GM23338 (cell line): ENCODE data around the gene KCTD21. TPM values are rescaled to one million over a fixed set of nuclear protein-coding genes. Genes with fewer than 3 reads are reported as not detected.

Experiments used
- ATAC-seq: fragments of 200-7000 bp; cut with Tn5 transposase; 3 replicates; pipeline ENCODE4 v1.9.1; 2020
- DNase-seq: peaks from one replicate; pipeline ENCODE4 v3.0.0-alpha.2; 2015; ENCODE audit warnings: low spot score
- H2AFZ ChIP-seq: fragments of 200-600 bp; sonication (generic); 2 replicates; pipeline ENCODE4 v1.8.0; 2016; ENCODE audit warnings: antibody characterized with exemption, mild to moderate bottlenecking, moderate library complexity
- H3F3A ChIP-seq: fragments of 200-600 bp; sonication (generic); replicated peaks from 2 replicates; pipeline ENCODE4 v1.8.0; 2017; ENCODE audit warnings: antibody characterized with exemption, mixed run types, low read depth
- H3K27ac ChIP-seq: fragments of 200-600 bp; sonication (generic); 2 replicates; pipeline ENCODE4 v1.6.1; 2016; ENCODE audit warnings: low read depth
- H3K27me3 ChIP-seq: fragments of 200-600 bp; sonication (generic); 2 replicates; pipeline ENCODE4 v1.8.0; 2016; ENCODE audit warnings: mild to moderate bottlenecking, mixed run types, moderate library complexity; ENCODE audit not compliant: insufficient read depth
- H3K36me3 ChIP-seq: fragments of 200-600 bp; sonication (generic); 2 replicates; pipeline ENCODE4 v1.8.0; 2016; ENCODE audit warnings: mild to moderate bottlenecking; ENCODE audit not compliant: insufficient read depth
- H3K4me1 ChIP-seq: fragments of 200-600 bp; sonication (generic); 2 replicates; pipeline ENCODE4 v1.8.0; 2016; ENCODE audit warnings: mild to moderate bottlenecking, moderate library complexity; ENCODE audit not compliant: insufficient read depth
- H3K4me2 ChIP-seq: fragments of 200-600 bp; sonication (generic); 2 replicates; pipeline ENCODE4 v1.7.1; 2017; ENCODE audit warnings: mixed run types
- H3K4me3 ChIP-seq: fragments of 200-600 bp; sonication (generic); 2 replicates; pipeline ENCODE4 v1.6.1; 2016; ENCODE audit warnings: mixed run types
- H3K79me2 ChIP-seq: fragments of 200-600 bp; sonication (generic); replicated peaks from 2 replicates; pipeline ENCODE4 v1.8.0; 2017; ENCODE audit warnings: mild to moderate bottlenecking; ENCODE audit not compliant: insufficient read depth
- H3K9me2 ChIP-seq: fragments of 200-600 bp; sonication (generic); 2 replicates; pipeline ENCODE4 v1.8.0; 2017; ENCODE audit not compliant: insufficient read depth
- H4K20me1 ChIP-seq: fragments of 200-600 bp; sonication (generic); replicated peaks from 2 replicates; pipeline ENCODE4 v1.8.0; 2017; ENCODE audit warnings: mild to moderate bottlenecking; ENCODE audit not compliant: insufficient read depth
- H3K27ac Mint-ChIP-seq: 2 replicates; pipeline ENCODE4 v1.8.0; 2020; ENCODE audit warnings: inconsistent platforms, mild to moderate bottlenecking, moderate library complexity, mixed read lengths
- H3K27me3 Mint-ChIP-seq: 3 replicates; pipeline ENCODE4 v1.8.0; 2022; ENCODE audit warnings: low read depth, mild to moderate bottlenecking, moderate library complexity, mixed read lengths, inconsistent platforms; ENCODE audit not compliant: insufficient read depth, poor library complexity
- H3K36me3 Mint-ChIP-seq: 3 replicates; pipeline ENCODE4 v1.8.0; 2021; ENCODE audit warnings: low read depth, mild to moderate bottlenecking, inconsistent platforms, moderate library complexity, mixed read lengths
- H3K4me1 Mint-ChIP-seq: 3 replicates; pipeline ENCODE4 v1.8.0; 2020; ENCODE audit warnings: mild to moderate bottlenecking, inconsistent platforms, mixed read lengths
- H3K4me3 Mint-ChIP-seq: 3 replicates; pipeline ENCODE4 v1.8.0; 2021; ENCODE audit warnings: moderate library complexity, mild to moderate bottlenecking, inconsistent platforms, mixed read lengths
- H3K9me3 Mint-ChIP-seq: 3 replicates; pipeline ENCODE4 v1.8.0; 2020; ENCODE audit warnings: moderate library complexity, mild to moderate bottlenecking, inconsistent platforms, mixed read lengths
- CREB1 ChIP-seq: fragments of 250-450 bp; sonication (Bioruptor Pico); IDR thresholded peaks from 2 replicates; pipeline ENCODE4 v1.5.0; 2020; ENCODE audit warnings: low read depth, mild to moderate bottlenecking, moderate library complexity
- EZH2 ChIP-seq: fragments of 200-600 bp; sonication (generic); IDR thresholded peaks from one replicate; pipeline ENCODE4 v1.8.0; 2017; ENCODE audit warnings: antibody characterized with exemption, mild to moderate bottlenecking, low read depth; ENCODE audit not compliant: unreplicated experiment
- EZH2phosphoT487 ChIP-seq: fragments of 200-600 bp; sonication (generic); IDR thresholded peaks from one replicate; pipeline ENCODE4 v1.8.1; 2018; ENCODE audit warnings: antibody characterized with exemption; ENCODE audit not compliant: unreplicated experiment
- JUNB ChIP-seq: IDR thresholded peaks from one replicate; pipeline ENCODE4 v1.6.1; 2016; ENCODE audit warnings: antibody characterized with exemption; ENCODE audit not compliant: unreplicated experiment
- NANOG ChIP-seq: IDR thresholded peaks from 2 replicates; pipeline ENCODE4 v1.6.1; 2016; ENCODE audit warnings: antibody characterized with exemption, borderline replicate concordance
- POLR2AphosphoS5 ChIP-seq: IDR thresholded peaks from 2 replicates; pipeline ENCODE4 v1.6.1; 2016; ENCODE audit warnings: antibody characterized with exemption, low read depth
- STAT1 ChIP-seq: IDR thresholded peaks from one replicate; pipeline ENCODE4 v1.6.1; 2016; ENCODE audit warnings: antibody characterized with exemption; ENCODE audit not compliant: unreplicated experiment
- ZNF114 ChIP-seq: fragments of 250-450 bp; sonication (Bioruptor Pico); IDR thresholded peaks from 2 replicates; pipeline ENCODE4 v1.5.0; 2020; ENCODE audit warnings: mild to moderate bottlenecking, moderate library complexity
- ZNF331 ChIP-seq: fragments of 250-450 bp; sonication (Bioruptor Pico); IDR thresholded peaks from 2 replicates; pipeline ENCODE4 v1.5.0; 2020; ENCODE audit warnings: low read depth, mild to moderate bottlenecking, moderate library complexity
- ZNF462 ChIP-seq: fragments of 250-450 bp; sonication (Bioruptor Pico); IDR thresholded peaks from 2 replicates; pipeline ENCODE4 v1.5.0; 2020; ENCODE audit warnings: mild to moderate bottlenecking, moderate library complexity
- polyA plus RNA-seq: library from polyadenylated mRNA; unstranded; fragments of >200 nt; fragmentation: Nextera tagmentation; extraction: Ambion mirVana; gene quantifications from 2 replicates; pipeline ENCODE4 v1.2.1, GENCODE V29; 2016
- total RNA-seq: library from RNA; depleted of rRNA; stranded (reverse); fragments of >200 nt; shearing (Covaris generic); gene quantifications from 2 replicates; pipeline ENCODE4 v1.2.3, GENCODE V29; 2014
- TF ChIP-seq, protein P1 (sequence below): IDR thresholded peaks from 2 replicates; pipeline ENCODE4 v1.6.1; 2016; ENCODE audit warnings: antibody characterized with exemption
- TF ChIP-seq, protein P2 (sequence below): IDR thresholded peaks from one replicate; pipeline ENCODE4 v1.6.1; 2018; ENCODE audit warnings: antibody characterized with exemption; ENCODE audit not compliant: unreplicated experiment
- TF ChIP-seq, protein P3 (sequence below), 2 experiments: fragments of 200-600 bp in 1 of 2; sonication (generic) in 1 of 2; conservative IDR thresholded peaks; 2 replicates each; pipeline versions ENCODE4 v1.5.1 to v1.6.1; 2016 to 2017; ENCODE audit warnings: antibody characterized with exemption in 2 of 2, low read depth in 2 of 2, mild to moderate bottlenecking in 2 of 2, moderate library complexity in 1 of 2

The KCTD21 gene
- total and polyA plus RNA-seq, 2 experiments from 2014 or later: 1.0 to 3.7 TPM

GRCh38 chr11:78195917-78196560 is 7.6 kb upstream of the KCTD21 start:
- Mint-ChIP-seq H3K4me1 (no peaks in the 10 kb centered on the region; the same call in 2 of the 3 replicates), H3K4me3 (no peak overlapping the region), H3K9me3 (no peaks in the 10 kb centered on the region), H3K27ac (no peak overlapping the region), H3K27me3 (peaks cover 9% of the 10 kb centered on the region), H3K36me3 (peaks cover 5% of the 10 kb centered on the region; the same call in 2 of the 3 replicates)
- Histone ChIP-seq H4K20me1 (no peaks in the 10 kb centered on the region), H3K79me2 (no peaks in the 10 kb centered on the region), H3F3A (no peaks in the 10 kb centered on the region), H3K36me3 (no peaks in the 10 kb centered on the region), H3K9me2 (no peaks in the 10 kb centered on the region), H3K27ac (no peak overlapping the region), H2AFZ (no peak overlapping the region), H3K4me3 (no peak overlapping the region), H3K4me1 (no peaks in the 10 kb centered on the region), H3K4me2 (no peak overlapping the region), H3K27me3 (no peaks in the 10 kb centered on the region)
- ATAC-seq (no peak), DNase-seq (no peak)
- TF ChIP-seq CREB1 (CRISPR knock-in tag) (no peak), EZH2 (no peak), ZNF331 (CRISPR knock-in tag) (no peak), ZNF462 (no peak), STAT1 (no peak), POLR2AphosphoS5 (no peak), JUNB (no peak), NANOG (no peak), EZH2phosphoT487 (no peak), ZNF114 (no peak)
- TF ChIP-seq, protein P1, sequence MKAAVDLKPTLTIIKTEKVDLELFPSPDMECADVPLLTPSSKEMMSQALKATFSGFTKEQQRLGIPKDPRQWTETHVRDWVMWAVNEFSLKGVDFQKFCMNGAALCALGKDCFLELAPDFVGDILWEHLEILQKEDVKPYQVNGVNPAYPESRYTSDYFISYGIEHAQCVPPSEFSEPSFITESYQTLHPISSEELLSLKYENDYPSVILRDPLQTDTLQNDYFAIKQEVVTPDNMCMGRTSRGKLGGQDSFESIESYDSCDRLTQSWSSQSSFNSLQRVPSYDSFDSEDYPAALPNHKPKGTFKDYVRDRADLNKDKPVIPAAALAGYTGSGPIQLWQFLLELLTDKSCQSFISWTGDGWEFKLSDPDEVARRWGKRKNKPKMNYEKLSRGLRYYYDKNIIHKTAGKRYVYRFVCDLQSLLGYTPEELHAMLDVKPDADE: no peak
- TF ChIP-seq, protein P2, sequence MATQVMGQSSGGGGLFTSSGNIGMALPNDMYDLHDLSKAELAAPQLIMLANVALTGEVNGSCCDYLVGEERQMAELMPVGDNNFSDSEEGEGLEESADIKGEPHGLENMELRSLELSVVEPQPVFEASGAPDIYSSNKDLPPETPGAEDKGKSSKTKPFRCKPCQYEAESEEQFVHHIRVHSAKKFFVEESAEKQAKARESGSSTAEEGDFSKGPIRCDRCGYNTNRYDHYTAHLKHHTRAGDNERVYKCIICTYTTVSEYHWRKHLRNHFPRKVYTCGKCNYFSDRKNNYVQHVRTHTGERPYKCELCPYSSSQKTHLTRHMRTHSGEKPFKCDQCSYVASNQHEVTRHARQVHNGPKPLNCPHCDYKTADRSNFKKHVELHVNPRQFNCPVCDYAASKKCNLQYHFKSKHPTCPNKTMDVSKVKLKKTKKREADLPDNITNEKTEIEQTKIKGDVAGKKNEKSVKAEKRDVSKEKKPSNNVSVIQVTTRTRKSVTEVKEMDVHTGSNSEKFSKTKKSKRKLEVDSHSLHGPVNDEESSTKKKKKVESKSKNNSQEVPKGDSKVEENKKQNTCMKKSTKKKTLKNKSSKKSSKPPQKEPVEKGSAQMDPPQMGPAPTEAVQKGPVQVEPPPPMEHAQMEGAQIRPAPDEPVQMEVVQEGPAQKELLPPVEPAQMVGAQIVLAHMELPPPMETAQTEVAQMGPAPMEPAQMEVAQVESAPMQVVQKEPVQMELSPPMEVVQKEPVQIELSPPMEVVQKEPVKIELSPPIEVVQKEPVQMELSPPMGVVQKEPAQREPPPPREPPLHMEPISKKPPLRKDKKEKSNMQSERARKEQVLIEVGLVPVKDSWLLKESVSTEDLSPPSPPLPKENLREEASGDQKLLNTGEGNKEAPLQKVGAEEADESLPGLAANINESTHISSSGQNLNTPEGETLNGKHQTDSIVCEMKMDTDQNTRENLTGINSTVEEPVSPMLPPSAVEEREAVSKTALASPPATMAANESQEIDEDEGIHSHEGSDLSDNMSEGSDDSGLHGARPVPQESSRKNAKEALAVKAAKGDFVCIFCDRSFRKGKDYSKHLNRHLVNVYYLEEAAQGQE: no peak
- TF ChIP-seq, protein P3, sequence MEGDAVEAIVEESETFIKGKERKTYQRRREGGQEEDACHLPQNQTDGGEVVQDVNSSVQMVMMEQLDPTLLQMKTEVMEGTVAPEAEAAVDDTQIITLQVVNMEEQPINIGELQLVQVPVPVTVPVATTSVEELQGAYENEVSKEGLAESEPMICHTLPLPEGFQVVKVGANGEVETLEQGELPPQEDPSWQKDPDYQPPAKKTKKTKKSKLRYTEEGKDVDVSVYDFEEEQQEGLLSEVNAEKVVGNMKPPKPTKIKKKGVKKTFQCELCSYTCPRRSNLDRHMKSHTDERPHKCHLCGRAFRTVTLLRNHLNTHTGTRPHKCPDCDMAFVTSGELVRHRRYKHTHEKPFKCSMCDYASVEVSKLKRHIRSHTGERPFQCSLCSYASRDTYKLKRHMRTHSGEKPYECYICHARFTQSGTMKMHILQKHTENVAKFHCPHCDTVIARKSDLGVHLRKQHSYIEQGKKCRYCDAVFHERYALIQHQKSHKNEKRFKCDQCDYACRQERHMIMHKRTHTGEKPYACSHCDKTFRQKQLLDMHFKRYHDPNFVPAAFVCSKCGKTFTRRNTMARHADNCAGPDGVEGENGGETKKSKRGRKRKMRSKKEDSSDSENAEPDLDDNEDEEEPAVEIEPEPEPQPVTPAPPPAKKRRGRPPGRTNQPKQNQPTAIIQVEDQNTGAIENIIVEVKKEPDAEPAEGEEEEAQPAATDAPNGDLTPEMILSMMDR (conservative IDR thresholded peaks at IDR 0.05; ENCODE audit: low read depth in 2 of 2): no peak
